ENCODE measurements around the gene PXDN.

GRCh38 chr2:1784986-1785617, 40.8 kb upstream of the PXDN start:
- no peak for TF ChIP-seq CTCF (IDR thresholded peaks at IDR 0.05)
- TF ChIP-seq POLR2A (IDR thresholded peaks at IDR 0.05), result no peak

Data from esophagus squamous epithelium (tissue), 4 donors.